GM12892 (cell line): ENCODE data around the gene SKIC2. TPM values are rescaled to one million over a fixed set of nuclear protein-coding genes. Genes with fewer than 3 reads are reported as not detected.
A peak's percentile ranks its signal among the peaks of the same experiment; 100 is the strongest.
"Not testable (repeated sequence)": the region's sequence is repeated elsewhere in the genome, so short reads cannot be mapped to it uniquely, and the experiment has no call there.

Source experiments
- DNase-seq: peaks from one replicate; pipeline ENCODE4 v3.0.0; 2011; ENCODE audit not compliant: insufficient read length
- FAIRE-seq: peaks from 2 replicates; lab custom pipeline; 2011; peaks lifted over from hg19 to GRCh38; lab: Jason Lieb, UNC
- POLR2A ChIP-seq: IDR thresholded peaks from 2 replicates; pipeline ENCODE4 v1.6.1; 2011; ENCODE audit warnings: low read depth, low read length, control low read depth
- POLR2AphosphoS5 ChIP-seq: IDR thresholded peaks from 2 replicates; pipeline ENCODE4 v1.6.1; 2011; ENCODE audit warnings: low read depth, low read length, control low read depth
- TAF1 ChIP-seq: IDR thresholded peaks from 2 replicates; pipeline ENCODE4 v1.6.1; 2011; ENCODE audit warnings: low read depth, mild to moderate bottlenecking, control low read depth, low read length, borderline replicate concordance
- polyA plus RNA-seq: library from polyadenylated mRNA; unstranded; fragments of >200 nt; gene quantifications from one replicate; pipeline ENCODE4 v1.2.1, GENCODE V29; 2012; ENCODE audit warnings: missing spikeins, inconsistent platforms; ENCODE audit not compliant: missing spikeins

The SKIC2 gene
- 44.8 TPM for polyA plus RNA-seq

DNA sequence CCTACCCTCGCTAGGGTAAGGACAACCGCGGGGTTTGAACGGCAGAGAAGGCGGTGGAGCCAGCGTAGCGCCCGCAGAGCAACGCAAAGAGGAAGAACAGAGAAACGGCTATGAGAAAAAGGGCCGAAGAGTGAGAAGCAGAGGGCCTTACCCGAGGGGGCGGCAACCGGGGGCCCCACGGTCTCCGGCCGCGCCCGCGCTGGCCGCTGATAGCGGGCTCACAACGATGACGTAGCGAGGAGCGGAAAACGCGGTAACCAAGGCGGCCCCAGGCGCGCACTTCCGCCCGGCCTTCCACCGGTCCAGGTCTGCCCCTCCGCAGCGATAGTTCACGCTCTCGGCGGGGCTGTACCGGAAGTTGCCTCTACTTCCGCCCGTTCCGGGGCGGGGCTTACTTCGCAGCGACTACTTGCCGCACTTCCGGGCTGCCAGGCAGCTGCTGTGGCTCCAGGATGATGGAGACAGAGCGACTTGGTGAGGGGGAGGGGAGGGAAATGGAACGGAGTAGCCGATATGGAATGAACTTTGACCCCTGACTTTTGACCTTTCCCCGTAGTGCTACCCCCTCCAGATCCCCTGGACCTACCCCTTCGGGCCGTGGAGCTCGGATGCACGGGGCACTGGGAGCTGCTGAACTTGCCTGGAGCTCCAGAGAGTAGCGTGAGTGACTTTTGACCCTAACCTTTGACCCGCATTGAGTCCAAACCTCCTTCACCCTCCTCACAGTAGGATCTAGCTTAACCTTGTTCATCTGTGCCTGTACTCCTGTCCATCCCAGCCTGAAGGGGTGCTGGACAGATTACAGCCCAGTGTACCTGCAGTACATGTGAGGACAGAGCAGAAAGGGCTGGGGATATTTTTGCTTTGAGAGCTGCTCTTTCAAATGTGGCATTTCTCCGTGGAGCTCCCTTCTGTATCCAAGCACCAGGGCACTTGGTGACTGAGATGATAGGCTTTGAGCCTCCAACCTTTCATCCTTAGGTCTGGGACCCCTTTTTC, at the start of gene SKIC2, which contains the start of gene NELFE:
SKIC2 (plus strand) TSS at position 435 of the 999 bp plus-strand sequence; CDS start at position 453, 18 bp downstream.
NELFE (minus strand) TSS at position 231 of the 999 bp plus-strand sequence. CDS start 525 bp downstream, outside the sequence.
- DNase-seq (peak; percentile 100), FAIRE-seq (peak; percentile 94)
- peak; percentile 88 for TF ChIP-seq POLR2AphosphoS5
- TF ChIP-seq TAF1, result peak; percentile 98
- TF ChIP-seq POLR2A, result peak; percentile 88

GRCh38 chr6:31909298-31909697, 49.7 kb upstream of the SKIC2 start:
- not testable (repeated sequence) for FAIRE-seq, DNase-seq

GRCh38 chr6:31911826-31912585, 47.0 kb upstream of the SKIC2 start:
- FAIRE-seq, result no peak
- TF ChIP-seq POLR2A, result no peak
- TF ChIP-seq TAF1, result no peak
- TF ChIP-seq POLR2AphosphoS5, result no peak

GRCh38 chr6:31915351-31915750, 43.6 kb upstream of the SKIC2 start:
- no peak for DNase-seq
- TF ChIP-seq POLR2AphosphoS5 (no peak), POLR2A (no peak), TAF1 (no peak)
- FAIRE-seq, result no peak

More at GRCh38 chr6:31911826-31912585, 47.0 kb upstream of the SKIC2 start:
- no peak for DNase-seq

DNA sequence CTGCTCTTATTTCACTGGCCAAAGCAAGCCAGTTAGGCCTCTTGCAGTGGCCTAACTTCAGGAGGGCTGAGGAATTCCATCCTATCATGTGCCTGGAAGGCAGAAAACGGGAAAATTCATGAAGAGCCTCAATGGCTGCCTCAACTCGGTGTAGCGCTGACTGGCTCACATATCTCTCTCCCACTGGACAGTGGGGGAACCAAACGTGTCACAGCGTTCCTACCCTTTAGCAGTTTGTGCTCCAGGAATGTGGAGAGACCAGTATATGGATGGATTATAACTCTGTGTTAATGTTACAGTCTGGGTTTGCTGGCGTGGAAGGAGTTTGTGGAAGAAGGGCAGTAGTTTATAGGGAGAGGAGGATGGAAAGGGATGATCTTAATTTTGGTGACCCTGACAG, 43.2 kb upstream of the SKIC2 start:
- DNase-seq (no peak), FAIRE-seq (no peak)
- TF ChIP-seq TAF1 (no peak), POLR2A (no peak), POLR2AphosphoS5 (no peak)

DNA sequence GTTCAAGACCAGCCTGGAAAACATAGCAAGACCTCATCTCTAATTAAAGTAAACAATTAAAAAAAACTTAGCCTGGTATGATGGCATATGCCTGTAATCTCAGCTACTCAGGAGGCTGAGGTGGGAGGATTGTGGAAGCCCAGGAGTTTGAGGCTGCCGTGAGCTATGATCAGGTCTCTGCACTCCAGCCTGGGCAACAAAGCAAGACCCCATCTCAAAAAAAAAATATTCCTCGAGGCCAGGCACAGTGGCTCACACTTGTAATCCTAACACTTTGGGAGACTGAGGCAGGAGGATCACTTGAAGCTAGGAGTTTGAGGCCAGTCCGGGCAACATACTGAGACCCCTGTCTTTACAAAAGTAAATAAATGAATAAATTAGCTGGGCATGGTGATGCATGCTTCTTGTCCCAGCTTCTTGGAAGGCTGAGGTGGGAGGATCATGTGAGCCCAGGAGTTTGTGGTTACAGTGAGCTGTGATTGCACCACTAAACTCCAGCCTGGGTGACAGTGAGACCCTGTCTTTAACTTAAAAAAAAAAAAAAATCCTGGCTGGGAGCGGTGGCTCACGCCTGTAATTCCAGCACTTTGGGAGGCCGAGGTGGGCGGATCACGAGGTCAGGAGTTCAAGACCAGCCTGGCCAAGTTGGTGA, 40.8 kb upstream of the SKIC2 start:
- FAIRE-seq (no peak), DNase-seq (no peak)
- TF ChIP-seq POLR2AphosphoS5, result no peak
- no peak for TF ChIP-seq POLR2A
- no peak for TF ChIP-seq TAF1

DNA sequence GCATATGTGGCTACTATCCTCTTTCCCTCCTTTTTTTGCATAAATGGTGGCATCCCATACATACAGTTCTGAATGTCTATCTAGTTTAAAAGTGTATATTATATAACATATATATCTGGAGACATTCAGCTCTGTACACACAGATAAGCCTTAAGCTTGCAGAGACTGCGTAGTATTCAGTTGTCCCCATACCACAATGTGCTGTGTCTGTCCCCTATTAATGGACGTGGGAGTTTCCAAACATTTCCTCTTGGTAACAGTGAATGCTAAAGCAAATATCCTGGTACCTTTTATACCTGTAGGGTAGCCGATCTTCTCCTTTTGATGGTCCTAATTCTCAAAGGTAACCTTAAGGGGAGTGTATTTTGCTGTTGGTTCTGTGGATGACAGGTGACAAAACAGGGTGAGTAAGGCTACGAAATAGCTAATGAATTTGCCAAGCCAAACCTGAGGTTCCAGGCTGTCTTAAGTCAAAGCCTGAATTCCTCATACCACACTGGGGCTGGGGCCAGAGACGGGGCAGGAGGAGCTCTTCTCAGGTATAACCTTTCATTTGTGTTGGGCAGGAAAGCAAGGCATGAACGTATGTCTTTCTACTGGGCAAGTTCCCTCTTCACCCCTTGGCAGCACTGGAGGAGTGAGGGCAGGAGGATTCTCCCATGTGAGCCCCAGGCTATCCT, 39.2 kb upstream of the SKIC2 start:
- no peak for DNase-seq
- FAIRE-seq, result no peak
- TF ChIP-seq TAF1, result no peak
- no peak for TF ChIP-seq POLR2AphosphoS5
- no peak for TF ChIP-seq POLR2A

DNA sequence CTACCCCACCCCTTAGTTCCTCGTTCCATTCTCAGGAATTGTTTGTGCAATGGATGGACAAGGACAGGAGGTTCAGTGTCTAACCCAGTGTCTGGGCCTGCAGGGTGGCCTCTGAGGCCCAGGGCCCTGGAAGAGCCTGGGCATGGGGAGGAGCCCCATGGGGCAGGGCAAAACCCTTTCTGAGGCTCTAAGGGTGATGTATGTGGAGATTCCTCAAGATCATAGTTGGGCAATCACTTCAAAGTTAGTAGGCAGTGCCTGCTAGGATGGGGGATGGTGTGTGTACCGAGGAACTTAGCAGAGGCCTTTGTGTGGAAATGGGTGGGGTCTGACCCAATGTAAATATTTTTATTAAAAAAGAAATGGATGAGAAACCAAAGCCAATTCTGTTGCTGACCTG, 38.2 kb upstream of the SKIC2 start:
- DNase-seq, result no peak
- TF ChIP-seq POLR2AphosphoS5, result no peak
- no peak for FAIRE-seq

GRCh38 chr6:31922942-31923341, 36.0 kb upstream of the SKIC2 start:
- TF ChIP-seq TAF1 (no peak), POLR2AphosphoS5 (no peak), POLR2A (no peak)
- no peak for DNase-seq
- peak; percentile 58 for FAIRE-seq

DNA sequence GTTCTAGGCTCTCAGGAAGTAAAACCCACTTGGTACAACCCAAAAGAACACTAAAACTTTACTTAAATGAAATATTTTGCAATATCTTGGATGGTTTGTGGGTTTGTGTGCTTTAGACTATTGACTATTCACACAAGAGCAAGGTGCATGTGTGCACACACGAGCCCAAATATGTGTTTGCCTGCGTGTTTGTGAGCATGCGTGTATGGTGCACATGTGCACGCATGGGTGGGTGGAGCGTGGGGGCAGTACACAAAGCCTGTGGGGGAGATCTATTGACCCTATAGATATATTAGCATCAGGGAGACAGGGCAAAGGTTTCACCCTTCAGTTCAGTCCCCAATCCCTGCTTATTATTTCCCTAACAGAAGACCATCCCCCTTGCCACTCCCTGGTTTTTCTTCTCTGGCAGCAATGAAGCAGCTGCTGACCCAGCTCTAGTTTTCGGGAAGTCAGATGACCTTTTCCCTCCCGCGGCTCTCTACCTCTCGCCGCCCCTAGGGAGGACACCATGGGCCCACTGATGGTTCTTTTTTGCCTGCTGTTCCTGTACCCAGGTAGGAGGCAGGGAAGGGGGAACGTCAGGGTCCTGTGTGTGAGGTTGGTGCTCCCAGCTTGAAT, 31.6 kb upstream of the SKIC2 start, which contains the start of gene C2:
C2 (plus strand) TSS at position 476 of the 621 bp plus-strand sequence; CDS start at position 512, 36 bp downstream.
- DNase-seq, result no peak
- no peak for FAIRE-seq
- TF ChIP-seq POLR2A (no peak), POLR2AphosphoS5 (no peak), TAF1 (no peak)
